Thyroid gland (tissue), 4 donors: Measurements from ENCODE around the gene UTP14C.

ENCODE experiments used
- CTCF ChIP-seq, 6 experiments: fragments of 200-600 bp in 3 of 6; fragments of 450-650 bp in 3 of 6; sonication (generic) in 3 of 6; IDR thresholded peaks; one replicate each; pipeline ENCODE4 v1.5.1; 2016 to 2019; ENCODE audit warnings: antibody characterized with exemption in 6 of 6, mild to moderate bottlenecking in 2 of 6, inconsistent platforms in 1 of 6, moderate library complexity in 1 of 6
- POLR2A ChIP-seq, 2 donors: fragments of 450-650 bp; IDR thresholded peaks; one replicate each; pipeline ENCODE4 v1.6.1; 2017; ENCODE audit warnings: antibody characterized with exemption in 2 of 2, mild to moderate bottlenecking in 2 of 2, moderate library complexity in 1 of 2

DNA sequence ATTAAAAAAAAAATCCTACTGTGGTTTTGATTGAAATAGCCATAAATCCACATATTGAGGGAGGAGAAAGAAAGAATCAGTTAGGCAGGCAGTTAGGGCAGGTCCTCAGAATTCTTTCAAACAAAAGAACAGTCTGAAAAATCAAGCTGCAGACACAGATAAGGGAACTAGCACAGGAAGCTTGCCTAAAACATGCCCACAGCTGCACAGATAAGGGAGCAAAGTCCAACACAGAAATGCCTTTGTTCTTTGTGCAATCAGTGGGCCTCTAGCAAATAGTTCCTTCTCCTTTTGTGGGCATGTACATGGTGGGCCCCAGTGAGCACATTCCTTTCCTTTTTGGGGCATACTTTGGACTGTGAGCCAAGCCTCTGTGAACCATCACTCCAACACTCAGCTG is 42.7 kb downstream of the UTP14C start:
- TF ChIP-seq CTCF (IDR thresholded peaks at IDR 0.05) (no peak), POLR2A (IDR thresholded peaks at IDR 0.05) (no peak)
